Esophagus squamous epithelium (tissue), 5 donors: ENCODE data around the gene EDA. TPM values are rescaled to one million over a fixed set of nuclear protein-coding genes. Genes with fewer than 3 reads are reported as not detected.

ENCODE experiments used
- DNase-seq: peaks from one replicate; lab custom pipeline; 2025; lab: John Stamatoyannopoulos, UW
- H3K27ac ChIP-seq, 4 donors: fragments of 200-600 bp; sonication (generic); one replicate each; pipeline ENCODE4 v1.5.1; 2016 to 2019; ENCODE audit warnings: mild to moderate bottlenecking in 1 of 4
- H3K27me3 ChIP-seq, 4 donors: fragments of 200-600 bp; sonication (generic); 1 replicate in 3 of 4; 2 replicates in 1 of 4; pipeline versions ENCODE4 v1.5.1 to v1.6.0; 2017 to 2021; ENCODE audit warnings: antibody characterized with exemption in 1 of 4
- H3K36me3 ChIP-seq, 3 donors: fragments of 200-600 bp; sonication (generic); one replicate each; pipeline ENCODE4 v1.5.1; 2016 to 2019
- H3K4me1 ChIP-seq, 3 donors: fragments of 200-600 bp; sonication (generic); one replicate each; pipeline ENCODE4 v1.5.1; 2017 to 2019
- H3K4me3 ChIP-seq, 4 donors: fragments of 200-600 bp; sonication (generic); 1 replicate in 3 of 4; 2 replicates in 1 of 4; pipeline ENCODE4 v1.5.1; 2016 to 2019; ENCODE audit warnings: mild to moderate bottlenecking in 2 of 4, moderate library complexity in 1 of 4
- H3K9me3 ChIP-seq, 3 donors: fragments of 200-600 bp; sonication (generic); one replicate each; pipeline ENCODE4 v1.5.1; 2016 to 2019
- CTCF ChIP-seq, 6 experiments: fragments of 450-650 bp in 4 of 6; fragments of 200-600 bp in 2 of 6; sonication (generic) in 2 of 6; IDR thresholded peaks; one replicate each; pipeline ENCODE4 v1.5.1; 2016 to 2019; ENCODE audit warnings: antibody characterized with exemption in 6 of 6, mild to moderate bottlenecking in 4 of 6, moderate library complexity in 4 of 6
- POLR2A ChIP-seq, 4 donors: fragments of 450-650 bp; IDR thresholded peaks; one replicate each; pipeline ENCODE4 v1.6.1; 2017; ENCODE audit warnings: antibody characterized with exemption in 4 of 4, mild to moderate bottlenecking in 4 of 4, moderate library complexity in 3 of 4
- WGBS, 2 donors: methylation state at CpG; one replicate each; pipeline ENCODE4 v1.1.5; 2018; 5-methylcytosine and 5-hydroxymethylcytosine counted together
- intact Hi-C: fragments of 100-400 bp; cut with DNase I; formaldehyde crosslinking; loops from one replicate; pipeline ENCODE4 v1.15.0; 2022
- total RNA-seq, 4 donors: library from RNA; depleted of rRNA; stranded (reverse); fragments of >200 nt; gene quantifications; one replicate each; pipeline ENCODE4 v1.1.0, GENCODE V29; 2016
- donor health status: DM: yes; HTN: yes; CAD: no.

Gene EDA
- total RNA-seq, 4 donors from 2014 or later: 1.5 to 2.9 (median 2.4) TPM

- Histone ChIP-seq H3K27me3 (no peaks in the 10 kb centered on the region), H3K4me3 (no peak overlapping the region), H3K9me3 (no peaks in the 10 kb centered on the region), H3K27ac (no peak overlapping the region), H3K36me3 (no peaks in the 10 kb centered on the region), H3K4me1 (no peaks in the 10 kb centered on the region)
- intact Hi-C loops: no loop called here
- no peak for DNase-seq
- TF ChIP-seq POLR2A (IDR thresholded peaks at IDR 0.05): no peak
- TF ChIP-seq CTCF (IDR thresholded peaks at IDR 0.05): no peak
- WGBS, 2 donors: 69% methylated on average over 4 of the region's 6 CpGs; no CpG with 5 or more reads in 1 of the 2 donors
Measured at GRCh38 chrX:70041993-70042392, 426.1 kb downstream of the EDA start.

GRCh38 chrX:70042399-70043371, 426.8 kb downstream of the EDA start:
- no peaks in the 10 kb centered on the region for H3K9me3 ChIP-seq
- no peak for DNase-seq
- no peak overlapping the region for H3K4me3 ChIP-seq
- WGBS, 2 donors: 58 to 83% methylated on average over 2 to 9 of the region's 11 CpGs
- no peak overlapping the region for H3K27ac ChIP-seq
- no peaks in the 10 kb centered on the region for H3K27me3 ChIP-seq
- intact Hi-C loops: no loop called here
- no peaks in the 10 kb centered on the region for H3K36me3 ChIP-seq
- H3K4me1 ChIP-seq: no peaks in the 10 kb centered on the region
- TF ChIP-seq CTCF (IDR thresholded peaks at IDR 0.05) (peak in 1 of 6 experiments; percentile 22), POLR2A (IDR thresholded peaks at IDR 0.05) (no peak)

GRCh38 chrX:70043685-70044084, 427.8 kb downstream of the EDA start:
- intact Hi-C loops: no loop called here
- Histone ChIP-seq H3K4me1 (no peaks in the 10 kb centered on the region), H3K9me3 (no peaks in the 10 kb centered on the region), H3K27me3 (no peaks in the 10 kb centered on the region), H3K4me3 (no peak overlapping the region), H3K36me3 (no peaks in the 10 kb centered on the region), H3K27ac (no peak overlapping the region)
- no peak for DNase-seq
- WGBS, 2 donors: 94% methylated on average over 5 of the region's 9 CpGs; no CpG with 5 or more reads in 1 of the 2 donors
- no peak for TF ChIP-seq CTCF (IDR thresholded peaks at IDR 0.05)
- TF ChIP-seq POLR2A (IDR thresholded peaks at IDR 0.05): no peak

GRCh38 chrX:70044541-70045245, 428.8 kb downstream of the EDA start:
- H3K27ac ChIP-seq: no peak overlapping the region
- H3K9me3 ChIP-seq: no peaks in the 10 kb centered on the region
- 45 to 78% methylated on average over 3 to 4 of the region's 4 CpGs for WGBS, 2 donors
- intact Hi-C loops: no loop called here
- no peaks in the 10 kb centered on the region for H3K36me3 ChIP-seq
- DNase-seq: no peak
- H3K4me3 ChIP-seq: no peak overlapping the region
- H3K27me3 ChIP-seq: no peaks in the 10 kb centered on the region
- H3K4me1 ChIP-seq: no peaks in the 10 kb centered on the region
- no peak for TF ChIP-seq CTCF (IDR thresholded peaks at IDR 0.05)
- TF ChIP-seq POLR2A (IDR thresholded peaks at IDR 0.05): no peak

GRCh38 chrX:70046978-70047377, 431.1 kb downstream of the EDA start:
- Histone ChIP-seq H3K36me3 (no peaks in the 10 kb centered on the region), H3K27me3 (no peaks in the 10 kb centered on the region), H3K27ac (no peak overlapping the region), H3K9me3 (no peaks in the 10 kb centered on the region), H3K4me3 (no peak overlapping the region), H3K4me1 (no peaks in the 10 kb centered on the region)
- TF ChIP-seq CTCF (IDR thresholded peaks at IDR 0.05) (no peak), POLR2A (IDR thresholded peaks at IDR 0.05) (no peak)
- intact Hi-C loops: no loop called here
- DNase-seq: no peak
